ENCODE measurements around the gene POLR3H. TPM values are rescaled to one million over a fixed set of nuclear protein-coding genes. Genes with fewer than 3 reads are reported as not detected.
"Not testable (repeated sequence)": the region's sequence is repeated elsewhere in the genome, so short reads cannot be mapped to it uniquely, and the experiment has no call there.

The POLR3H gene
- polyA plus RNA-seq, 3 donors: 9.4 to 19.0 (median 10.4) TPM

GRCh38 chr22:41560095-41560471 lies 15.8 kb upstream of the POLR3H start:
- intact Hi-C loops (cut with micrococcal nuclease): no loop called here
- H3K27me3 ChIP-seq (ENCODE audit: control insufficient read depth in 2 of 2, insufficient read depth in 2 of 2, low read length in 2 of 2): peaks cover 0 to 31% of the 10 kb centered on the region in 2 donors

GRCh38 chr22:41558241-41558630 lies 14.0 kb upstream of the POLR3H start:
- H3K4me1 ChIP-seq (ENCODE audit: control insufficient read depth in 1 of 2, insufficient read depth in 2 of 2, low read length in 2 of 2); H4K20me1 ChIP-seq (ENCODE audit: insufficient read depth, low read length); H3K4me3 ChIP-seq (replicated peaks in 1 of 3; ENCODE audit: low read depth in 2 of 3, low read length in 3 of 3); H3K9me3 Mint-ChIP-seq; H3K9ac ChIP-seq (ENCODE audit: insufficient read depth, low read length, poor library complexity, severe bottlenecking); H3K36me3 ChIP-seq (replicated peaks in 1 of 2; ENCODE audit: control insufficient read depth in 1 of 2, insufficient read depth in 2 of 2, low read length in 2 of 2); H3K27ac ChIP-seq (ENCODE audit: low read depth in 1 of 2, low read length in 2 of 2); H3K36me3 Mint-ChIP-seq; H3K9me3 ChIP-seq (replicated peaks in 1 of 2; ENCODE audit: control insufficient read depth in 1 of 2, insufficient read depth in 1 of 2, low read length in 2 of 2); H3K4me1 Mint-ChIP-seq; H3K27ac Mint-ChIP-seq; H3K4me2 ChIP-seq (replicated peaks; ENCODE audit: extremely low read depth, low read length, poor library complexity, severe bottlenecking); intact Hi-C loops (cut with micrococcal nuclease); DNase-seq; H3K79me2 ChIP-seq (ENCODE audit: insufficient read depth, low read length); H2AFZ ChIP-seq (ENCODE audit: insufficient read depth, low read depth, low read length, poor library complexity, severe bottlenecking): not testable (repeated sequence)
- peaks cover 0 to 31% of the 10 kb centered on the region in 2 donors for H3K27me3 ChIP-seq (ENCODE audit: control insufficient read depth in 2 of 2, insufficient read depth in 2 of 2, low read length in 2 of 2)
- H3K27me3 Mint-ChIP-seq (ENCODE audit: low read depth in 3 of 3): peaks cover 35 to 55% (median 46%) of the 10 kb centered on the region in 3 donors
- peak overlapping the region in 1 of 2 donors; percentile 39 for H3K4me3 Mint-ChIP-seq
- 96% methylated on average over 7 of the region's 13 CpGs for WGBS (ENCODE audit: insufficient coverage)

More at GRCh38 chr22:41560095-41560471, 15.8 kb upstream of the POLR3H start:
- no peaks in the 10 kb centered on the region for H4K20me1 ChIP-seq (ENCODE audit: insufficient read depth, low read length)
- H3K27ac Mint-ChIP-seq: no peak overlapping the region
- H3K27me3 Mint-ChIP-seq (ENCODE audit: low read depth in 3 of 3): peaks cover 34 to 59% (median 58%) of the 10 kb centered on the region in 3 donors
- H3K4me3 ChIP-seq (replicated peaks in 1 of 3; ENCODE audit: low read depth in 2 of 3, low read length in 3 of 3): no peak overlapping the region
- DNase-seq: no peak
- H3K36me3 Mint-ChIP-seq: no peaks in the 10 kb centered on the region
- no peak overlapping the region for H3K4me2 ChIP-seq (replicated peaks; ENCODE audit: extremely low read depth, low read length, poor library complexity, severe bottlenecking)
- no peak overlapping the region for H2AFZ ChIP-seq (ENCODE audit: insufficient read depth, low read depth, low read length, poor library complexity, severe bottlenecking)
- no peaks in the 10 kb centered on the region for H3K9me3 ChIP-seq (replicated peaks in 1 of 2; ENCODE audit: control insufficient read depth in 1 of 2, insufficient read depth in 1 of 2, low read length in 2 of 2)
- TF ChIP-seq, protein P1, sequence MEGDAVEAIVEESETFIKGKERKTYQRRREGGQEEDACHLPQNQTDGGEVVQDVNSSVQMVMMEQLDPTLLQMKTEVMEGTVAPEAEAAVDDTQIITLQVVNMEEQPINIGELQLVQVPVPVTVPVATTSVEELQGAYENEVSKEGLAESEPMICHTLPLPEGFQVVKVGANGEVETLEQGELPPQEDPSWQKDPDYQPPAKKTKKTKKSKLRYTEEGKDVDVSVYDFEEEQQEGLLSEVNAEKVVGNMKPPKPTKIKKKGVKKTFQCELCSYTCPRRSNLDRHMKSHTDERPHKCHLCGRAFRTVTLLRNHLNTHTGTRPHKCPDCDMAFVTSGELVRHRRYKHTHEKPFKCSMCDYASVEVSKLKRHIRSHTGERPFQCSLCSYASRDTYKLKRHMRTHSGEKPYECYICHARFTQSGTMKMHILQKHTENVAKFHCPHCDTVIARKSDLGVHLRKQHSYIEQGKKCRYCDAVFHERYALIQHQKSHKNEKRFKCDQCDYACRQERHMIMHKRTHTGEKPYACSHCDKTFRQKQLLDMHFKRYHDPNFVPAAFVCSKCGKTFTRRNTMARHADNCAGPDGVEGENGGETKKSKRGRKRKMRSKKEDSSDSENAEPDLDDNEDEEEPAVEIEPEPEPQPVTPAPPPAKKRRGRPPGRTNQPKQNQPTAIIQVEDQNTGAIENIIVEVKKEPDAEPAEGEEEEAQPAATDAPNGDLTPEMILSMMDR (IDR thresholded peaks at IDR 0.05): no peak
- no peaks in the 10 kb centered on the region for H3K79me2 ChIP-seq (ENCODE audit: insufficient read depth, low read length)
- no peaks in the 10 kb centered on the region for H3K9me3 Mint-ChIP-seq
- no peak overlapping the region for H3K27ac ChIP-seq (ENCODE audit: low read depth in 1 of 2, low read length in 2 of 2)
- H3K9ac ChIP-seq (ENCODE audit: insufficient read depth, low read length, poor library complexity, severe bottlenecking): no peak overlapping the region
- no peaks in the 10 kb centered on the region for H3K4me1 ChIP-seq (ENCODE audit: control insufficient read depth in 1 of 2, insufficient read depth in 2 of 2, low read length in 2 of 2)
- no peaks in the 10 kb centered on the region for H3K36me3 ChIP-seq (replicated peaks in 1 of 2; ENCODE audit: control insufficient read depth in 1 of 2, insufficient read depth in 2 of 2, low read length in 2 of 2)
- H3K4me3 Mint-ChIP-seq: no peak overlapping the region
- no peaks in the 10 kb centered on the region for H3K4me1 Mint-ChIP-seq
- WGBS (ENCODE audit: insufficient coverage): 79% methylated on average over 4 of the region's 6 CpGs

All from CD14-positive monocyte (primary cell).